OCI-LY3 (cell line): ENCODE measurements around the gene CFAP20.

ENCODE experiments used
- H2AFZ ChIP-seq: fragments of 200-600, 300-600 bp; shearing (Covaris generic); 2 replicates; pipeline ENCODE4 v1.6.0; 2014; ENCODE audit warnings: antibody characterized with exemption, low read depth, low read length
- H3K27ac ChIP-seq: fragments of 200-600, 300-600 bp; sonication (generic); 2 replicates; pipeline ENCODE4 v1.5.1; 2014; ENCODE audit warnings: mild to moderate bottlenecking, low read length, moderate library complexity, mixed read lengths
- H3K27me3 ChIP-seq: fragments of 200-600, 300-600 bp; sonication (generic); 2 replicates; pipeline ENCODE4 v1.6.1; 2014; ENCODE audit warnings: low read depth, low read length, mixed read lengths
- H3K36me3 ChIP-seq: fragments of 200-600, 300-600 bp; sonication (generic); replicated peaks from 2 replicates; pipeline ENCODE3; 2014; ENCODE audit warnings: low read depth, low read length, mixed read lengths
- H3K4me1 ChIP-seq: fragments of 300-600, 200-600 bp; sonication (generic); 2 replicates; pipeline ENCODE4 v1.6.1; 2014; ENCODE audit warnings: low read length, mixed read lengths
- H3K4me2 ChIP-seq: fragments of 200-600, 300-600 bp; sonication (generic); 2 replicates; pipeline ENCODE4 v1.6.1; 2014; ENCODE audit warnings: low read length, mixed read lengths
- H3K4me3 ChIP-seq: fragments of 300-600, 200-600 bp; sonication (generic); 2 replicates; pipeline ENCODE4 v1.5.1; 2014; ENCODE audit warnings: antibody characterized with exemption, mild to moderate bottlenecking, low read length, moderate library complexity
- H3K79me2 ChIP-seq: fragments of 300-600, 200-600 bp; shearing (Covaris generic); 2 replicates; pipeline ENCODE4 v1.6.1; 2014; ENCODE audit warnings: mild to moderate bottlenecking, low read length, mixed read lengths
- H3K9ac ChIP-seq: fragments of 300-600, 200-600 bp; shearing (Covaris generic); 2 replicates; pipeline ENCODE4 v1.6.0; 2014; ENCODE audit warnings: mild to moderate bottlenecking, low read length, moderate library complexity
- H3K9me3 ChIP-seq: fragments of 200-600, 300-600 bp; shearing (Covaris generic); 2 replicates; pipeline ENCODE4 v1.6.1; 2014; ENCODE audit warnings: low read length, mixed read lengths; ENCODE audit not compliant: insufficient read depth
- H4K20me1 ChIP-seq: fragments of 200-600, 300-600 bp; sonication (generic); 2 replicates; pipeline ENCODE4 v1.6.1; 2016; ENCODE audit warnings: low read length, mixed read lengths; ENCODE audit not compliant: insufficient read depth
- EZH2phosphoT487 ChIP-seq: fragments of 200-600 bp; shearing (Covaris generic); IDR thresholded peaks from 2 replicates; pipeline ENCODE4 v1.6.1; 2018; ENCODE audit warnings: antibody characterized with exemption, mixed run types, low read depth
- TF ChIP-seq, protein P1 (sequence below): fragments of 200-600, 300-600 bp; sonication (generic); IDR thresholded peaks from 2 replicates; pipeline ENCODE4 v1.5.1; 2014; ENCODE audit warnings: antibody characterized with exemption, low read length, low read depth

The CFAP20 gene

DNA sequence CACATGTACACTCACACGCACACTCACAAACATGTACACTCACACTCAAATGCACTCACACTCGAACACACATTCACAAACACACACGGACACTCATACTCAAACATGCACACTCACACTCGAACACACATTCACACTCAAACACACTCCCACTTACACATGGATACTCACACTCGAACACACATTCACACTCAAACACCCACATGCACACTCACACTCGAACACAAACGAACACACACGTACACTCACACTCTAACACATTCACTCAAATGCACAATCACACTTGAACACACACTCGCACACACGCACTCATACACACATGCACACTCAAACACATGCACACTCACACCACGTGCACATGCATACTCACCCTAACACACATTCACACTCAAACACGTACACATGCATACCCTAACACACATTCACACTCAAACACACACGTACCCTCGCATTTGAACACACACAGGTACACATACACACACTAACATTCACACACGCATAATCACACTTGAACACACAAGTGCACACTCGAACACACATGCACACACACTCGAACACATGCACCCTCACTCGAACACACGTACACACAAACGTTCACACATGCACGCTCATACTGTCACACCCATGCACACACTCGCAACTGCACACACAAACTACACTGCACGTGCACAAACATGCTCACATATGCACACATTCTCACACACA, 41.8 kb downstream of the CFAP20 start:
- no peaks in the 10 kb centered on the region for H3K36me3 ChIP-seq
- H3K4me2 ChIP-seq, result no peak overlapping the region
- TF ChIP-seq EZH2phosphoT487, result no peak
- TF ChIP-seq, protein P1, sequence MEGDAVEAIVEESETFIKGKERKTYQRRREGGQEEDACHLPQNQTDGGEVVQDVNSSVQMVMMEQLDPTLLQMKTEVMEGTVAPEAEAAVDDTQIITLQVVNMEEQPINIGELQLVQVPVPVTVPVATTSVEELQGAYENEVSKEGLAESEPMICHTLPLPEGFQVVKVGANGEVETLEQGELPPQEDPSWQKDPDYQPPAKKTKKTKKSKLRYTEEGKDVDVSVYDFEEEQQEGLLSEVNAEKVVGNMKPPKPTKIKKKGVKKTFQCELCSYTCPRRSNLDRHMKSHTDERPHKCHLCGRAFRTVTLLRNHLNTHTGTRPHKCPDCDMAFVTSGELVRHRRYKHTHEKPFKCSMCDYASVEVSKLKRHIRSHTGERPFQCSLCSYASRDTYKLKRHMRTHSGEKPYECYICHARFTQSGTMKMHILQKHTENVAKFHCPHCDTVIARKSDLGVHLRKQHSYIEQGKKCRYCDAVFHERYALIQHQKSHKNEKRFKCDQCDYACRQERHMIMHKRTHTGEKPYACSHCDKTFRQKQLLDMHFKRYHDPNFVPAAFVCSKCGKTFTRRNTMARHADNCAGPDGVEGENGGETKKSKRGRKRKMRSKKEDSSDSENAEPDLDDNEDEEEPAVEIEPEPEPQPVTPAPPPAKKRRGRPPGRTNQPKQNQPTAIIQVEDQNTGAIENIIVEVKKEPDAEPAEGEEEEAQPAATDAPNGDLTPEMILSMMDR, result no peak
- 0 out of 2 replicates have a peak, but pooled peaks cover 4% of the 10 kb centered on the region for H3K27me3 ChIP-seq
- no peaks in the 10 kb centered on the region for H3K9me3 ChIP-seq
- H3K79me2 ChIP-seq, result no peaks in the 10 kb centered on the region
- no peak overlapping the region for H3K4me3 ChIP-seq
- no peak overlapping the region for H3K27ac ChIP-seq
- H3K4me1 ChIP-seq, result no peaks in the 10 kb centered on the region
- no peaks in the 10 kb centered on the region for H4K20me1 ChIP-seq
- no peak overlapping the region for H3K9ac ChIP-seq
- no peak overlapping the region for H2AFZ ChIP-seq

DNA sequence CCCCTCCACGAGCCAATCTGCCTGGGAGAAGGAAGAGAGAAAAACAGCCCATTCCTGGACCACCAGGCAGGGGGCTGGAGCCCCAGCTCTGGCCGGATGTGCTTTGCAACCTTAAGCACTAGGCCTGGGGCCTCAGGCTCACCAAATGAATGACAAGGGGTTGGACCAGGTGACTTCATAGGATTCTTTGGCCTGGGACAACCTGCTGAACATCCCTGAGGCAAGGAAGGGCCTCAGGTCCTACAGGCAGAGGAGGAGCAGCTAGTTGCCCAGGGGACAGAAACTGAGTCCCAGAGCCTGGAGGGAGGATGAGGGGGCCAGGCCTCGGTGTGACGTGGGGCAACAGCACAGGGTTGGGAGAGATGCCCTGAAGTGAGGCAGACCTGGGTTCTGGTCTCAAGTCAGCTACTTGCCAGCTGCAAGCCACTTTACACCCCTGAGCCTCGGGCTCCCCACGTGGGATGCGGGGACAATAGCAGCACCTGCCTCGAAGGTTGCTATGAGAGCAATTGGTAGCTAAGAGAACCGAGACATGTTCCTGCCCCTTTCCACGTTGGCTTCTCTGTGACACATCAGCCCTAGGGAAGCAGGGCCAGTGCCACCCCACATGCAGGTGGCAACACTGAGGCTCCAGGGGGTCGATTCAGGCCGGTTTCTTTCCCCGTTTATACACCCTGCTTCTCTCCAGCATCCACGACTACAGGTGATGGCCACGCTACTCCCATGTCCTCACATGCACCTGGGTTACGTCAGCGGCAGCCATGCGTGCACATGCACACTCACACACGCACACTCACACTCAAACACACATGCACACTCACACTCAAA, 42.6 kb downstream of the CFAP20 start:
- Histone ChIP-seq H3K9ac (no peak overlapping the region), H2AFZ (no peak overlapping the region), H3K9me3 (no peaks in the 10 kb centered on the region), H3K27me3 (no peaks in the 10 kb centered on the region), H3K79me2 (no peaks in the 10 kb centered on the region), H3K36me3 (no peaks in the 10 kb centered on the region), H3K4me3 (no peak overlapping the region), H3K4me1 (no peaks in the 10 kb centered on the region), H3K27ac (no peak overlapping the region), H4K20me1 (no peaks in the 10 kb centered on the region), H3K4me2 (no peak overlapping the region)
- no peak for TF ChIP-seq EZH2phosphoT487
- TF ChIP-seq, protein P1, result no peak

DNA sequence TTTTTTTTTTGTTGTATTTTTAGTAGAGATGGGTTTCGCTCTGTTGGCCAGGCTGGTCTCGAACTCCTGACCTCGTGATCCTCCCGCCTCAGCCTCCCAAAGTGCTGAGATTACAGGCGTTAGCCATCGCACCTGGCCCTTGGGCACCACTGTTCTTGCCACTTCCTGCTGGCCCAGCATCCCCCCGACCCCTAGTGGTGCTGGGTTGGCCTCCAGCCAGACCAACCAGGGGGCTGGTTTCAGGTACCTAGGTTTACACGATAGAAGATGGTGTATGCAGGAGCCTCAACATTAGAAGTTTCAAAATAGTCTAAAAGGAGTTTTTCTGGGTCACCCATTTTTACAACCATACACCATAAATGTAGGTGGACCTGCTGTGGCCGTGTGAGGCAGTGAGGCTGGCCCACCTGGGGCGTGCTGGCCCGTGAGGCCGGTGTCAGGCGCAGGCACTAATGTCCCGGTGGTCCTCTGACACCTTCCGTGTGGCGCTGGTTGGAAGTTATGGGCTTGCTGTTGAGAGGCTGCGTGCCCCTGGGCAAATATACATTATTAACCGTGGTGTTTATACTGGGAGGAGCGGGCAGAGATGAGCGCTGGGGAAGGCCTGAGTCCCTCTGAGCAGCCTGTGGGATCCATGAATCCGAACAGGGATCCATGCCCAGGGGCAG, 43.5 kb downstream of the CFAP20 start:
- H3K4me2 ChIP-seq, result no peak overlapping the region
- no peaks in the 10 kb centered on the region for H3K79me2 ChIP-seq
- no peak overlapping the region for H3K27ac ChIP-seq
- no peaks in the 10 kb centered on the region for H3K9me3 ChIP-seq
- H2AFZ ChIP-seq, result no peak overlapping the region
- no peak overlapping the region for H3K9ac ChIP-seq
- H3K4me3 ChIP-seq, result no peak overlapping the region
- H3K27me3 ChIP-seq, result no peaks in the 10 kb centered on the region
- no peaks in the 10 kb centered on the region for H3K4me1 ChIP-seq
- no peaks in the 10 kb centered on the region for H4K20me1 ChIP-seq
- TF ChIP-seq EZH2phosphoT487, result no peak
- TF ChIP-seq, protein P1, result no peak
- no peaks in the 10 kb centered on the region for H3K36me3 ChIP-seq

DNA sequence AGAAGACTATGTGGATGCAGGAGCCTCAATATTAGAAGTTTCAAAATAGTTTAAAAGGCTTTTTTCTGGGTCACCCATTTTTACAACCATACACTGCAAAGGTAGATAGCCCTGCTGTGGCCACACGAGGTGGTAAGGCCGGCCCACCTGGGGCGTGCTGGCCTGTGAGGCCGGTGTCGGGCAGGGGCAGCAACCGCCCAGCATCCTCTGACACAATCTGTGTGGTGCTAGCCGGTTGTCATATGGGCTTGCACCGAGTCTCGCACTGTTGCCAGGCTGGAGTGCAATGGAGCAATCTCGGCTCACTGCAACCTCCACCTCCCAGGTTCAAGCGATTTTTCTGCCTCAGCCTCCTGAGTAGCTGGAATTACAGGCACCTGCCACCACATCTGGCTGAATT, 44.0 kb downstream of the CFAP20 start:
- Histone ChIP-seq H3K27me3 (no peaks in the 10 kb centered on the region), H3K9me3 (no peaks in the 10 kb centered on the region), H3K9ac (no peak overlapping the region), H3K79me2 (no peaks in the 10 kb centered on the region), H3K4me1 (no peaks in the 10 kb centered on the region), H3K27ac (no peak overlapping the region), H3K4me3 (no peak overlapping the region), H3K36me3 (no peaks in the 10 kb centered on the region), H2AFZ (no peak overlapping the region), H3K4me2 (no peak overlapping the region), H4K20me1 (no peaks in the 10 kb centered on the region)
- TF ChIP-seq, protein P1, result no peak
